DND-41 (cell line): ENCODE results near the gene SDE2.

Source experiments
- ATAC-seq: fragments of 200-7000 bp; cut with Tn5 transposase; 3 replicates; pipeline ENCODE4 v1.9.1; 2021; ENCODE audit warnings: low read depth; ENCODE audit not compliant: insufficient read depth
- DNase-seq: peaks from one replicate; pipeline ENCODE4 v3.0.0-alpha.2; 2020
- H2AFZ ChIP-seq: 2 replicates; pipeline ENCODE4 v1.6.0; 2012; ENCODE audit warnings: low read depth, low read length
- H3K27ac ChIP-seq: 2 replicates; pipeline ENCODE4 v1.5.1; 2012; ENCODE audit warnings: low read length, inconsistent platforms
- H3K27me3 ChIP-seq: fragments of 200-600 bp; sonication (generic); 2 replicates; pipeline ENCODE4 v1.6.0; 2012; ENCODE audit warnings: low read length, mild to moderate bottlenecking, inconsistent platforms; ENCODE audit not compliant: insufficient read depth, poor library complexity
- H3K36me3 ChIP-seq: 2 replicates; pipeline ENCODE4 v1.5.1; 2012; ENCODE audit warnings: low read length, inconsistent platforms; ENCODE audit not compliant: insufficient read depth
- H3K4me1 ChIP-seq: 2 replicates; pipeline ENCODE4 v1.5.1; 2012; ENCODE audit warnings: mild to moderate bottlenecking, low read length; ENCODE audit not compliant: insufficient read depth
- H3K4me2 ChIP-seq: 2 replicates; pipeline ENCODE4 v1.6.0; 2012; ENCODE audit warnings: mild to moderate bottlenecking, moderate library complexity, low read length, inconsistent platforms; ENCODE audit not compliant: insufficient read depth
- H3K4me3 ChIP-seq, 2 experiments: fragments of 200-600 bp in 1 of 2; shearing (Covaris generic) in 1 of 2; 2 replicates each; pipeline ENCODE4 v1.5.1; 2012 to 2016; ENCODE audit warnings: inconsistent platforms in 2 of 2, low read length in 2 of 2, mild to moderate bottlenecking in 2 of 2, low read depth in 1 of 2, moderate library complexity in 1 of 2
- H3K79me2 ChIP-seq: 2 replicates; pipeline ENCODE4 v1.6.0; 2012; ENCODE audit warnings: low read length, inconsistent platforms; ENCODE audit not compliant: insufficient read depth
- H3K9ac ChIP-seq: 2 replicates; pipeline ENCODE4 v1.6.0; 2012; ENCODE audit warnings: low read depth, mild to moderate bottlenecking, inconsistent platforms, low read length, moderate library complexity
- H3K9me3 ChIP-seq: 2 replicates; pipeline ENCODE4 v1.5.1; 2012; ENCODE audit warnings: low read length, moderate library complexity, mild to moderate bottlenecking, inconsistent platforms; ENCODE audit not compliant: insufficient read depth, severe bottlenecking
- H4K20me1 ChIP-seq: 2 replicates; pipeline ENCODE4 v1.6.0; 2012; ENCODE audit warnings: low read length; ENCODE audit not compliant: insufficient read depth
- EZH2 ChIP-seq: IDR thresholded peaks from 3 replicates; pipeline ENCODE4 v1.6.1; 2012; ENCODE audit warnings: borderline replicate concordance, low read depth, mild to moderate bottlenecking, moderate library complexity, low read length, inconsistent platforms; ENCODE audit not compliant: severe bottlenecking
- TF ChIP-seq, protein P1 (sequence below): IDR thresholded peaks from 2 replicates; pipeline ENCODE4 v1.5.1; 2012; ENCODE audit warnings: borderline replicate concordance, low read length, moderate library complexity, mild to moderate bottlenecking; ENCODE audit not compliant: poor library complexity, severe bottlenecking; ENCODE audit errors: extremely low read depth

The SDE2 gene

DNA sequence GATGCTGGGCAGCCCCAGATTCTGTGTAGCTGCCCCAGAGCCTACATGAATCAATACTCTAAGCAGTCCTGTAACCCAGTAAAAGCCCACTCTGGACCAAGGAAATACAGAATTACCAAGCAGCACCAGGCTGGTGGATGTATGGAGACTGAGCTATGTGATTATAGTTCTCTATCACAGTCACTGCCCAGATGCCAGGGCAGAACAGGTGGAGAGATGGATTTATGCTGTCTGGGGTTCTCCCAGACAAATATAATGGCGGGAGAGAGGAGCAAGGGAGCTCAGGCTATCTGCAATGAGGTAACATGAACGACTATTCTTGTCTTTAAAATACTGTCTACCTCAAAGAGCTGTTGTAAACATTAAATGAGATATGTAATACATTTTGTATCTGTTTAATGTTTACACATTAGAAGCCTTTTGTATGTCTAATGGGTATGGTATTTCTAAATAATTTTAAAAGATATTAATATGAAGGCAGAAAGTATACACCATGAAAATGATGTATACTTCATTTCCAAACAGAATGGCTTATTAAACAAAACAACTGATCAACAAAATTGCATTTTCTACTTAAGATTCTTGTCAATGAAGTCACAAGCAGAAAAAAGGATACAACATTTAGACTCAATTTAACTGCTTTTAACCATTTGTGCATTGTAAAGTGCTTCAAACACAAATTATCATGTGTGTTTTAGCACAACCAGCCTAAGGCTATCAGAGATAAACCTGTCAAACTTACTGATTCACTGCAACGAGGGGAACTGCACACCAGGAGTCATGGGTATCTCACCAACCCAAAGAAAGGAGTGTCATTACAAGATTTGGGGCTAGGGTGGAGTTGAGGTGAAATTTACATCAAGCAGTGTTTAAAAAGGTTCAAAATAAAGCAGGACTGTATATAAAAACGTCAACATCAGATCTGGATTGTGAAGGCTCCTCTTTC lies 3.0 kb downstream of the SDE2 start:
- H3K9me3 ChIP-seq, result no peaks in the 10 kb centered on the region
- H3K9ac ChIP-seq, result peak overlapping the region; percentile 80
- no peaks in the 10 kb centered on the region for H3K27me3 ChIP-seq
- no peak for ATAC-seq
- H3K27ac ChIP-seq, result peak overlapping the region; percentile 72
- peaks cover 5% of the 10 kb centered on the region; the same call in 1 of the 2 replicates for H4K20me1 ChIP-seq
- peaks cover 45% of the 10 kb centered on the region for H3K36me3 ChIP-seq
- no peak overlapping the region for H2AFZ ChIP-seq
- DNase-seq, result no peak
- peaks cover 39% of the 10 kb centered on the region for H3K4me1 ChIP-seq
- H3K4me3 ChIP-seq, result peak overlapping the region in 1 of 2 experiments; percentile 23; a peak in 2 of 4 replicates
- TF ChIP-seq EZH2, result no peak
- TF ChIP-seq, protein P1, sequence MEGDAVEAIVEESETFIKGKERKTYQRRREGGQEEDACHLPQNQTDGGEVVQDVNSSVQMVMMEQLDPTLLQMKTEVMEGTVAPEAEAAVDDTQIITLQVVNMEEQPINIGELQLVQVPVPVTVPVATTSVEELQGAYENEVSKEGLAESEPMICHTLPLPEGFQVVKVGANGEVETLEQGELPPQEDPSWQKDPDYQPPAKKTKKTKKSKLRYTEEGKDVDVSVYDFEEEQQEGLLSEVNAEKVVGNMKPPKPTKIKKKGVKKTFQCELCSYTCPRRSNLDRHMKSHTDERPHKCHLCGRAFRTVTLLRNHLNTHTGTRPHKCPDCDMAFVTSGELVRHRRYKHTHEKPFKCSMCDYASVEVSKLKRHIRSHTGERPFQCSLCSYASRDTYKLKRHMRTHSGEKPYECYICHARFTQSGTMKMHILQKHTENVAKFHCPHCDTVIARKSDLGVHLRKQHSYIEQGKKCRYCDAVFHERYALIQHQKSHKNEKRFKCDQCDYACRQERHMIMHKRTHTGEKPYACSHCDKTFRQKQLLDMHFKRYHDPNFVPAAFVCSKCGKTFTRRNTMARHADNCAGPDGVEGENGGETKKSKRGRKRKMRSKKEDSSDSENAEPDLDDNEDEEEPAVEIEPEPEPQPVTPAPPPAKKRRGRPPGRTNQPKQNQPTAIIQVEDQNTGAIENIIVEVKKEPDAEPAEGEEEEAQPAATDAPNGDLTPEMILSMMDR, result no peak
- H3K4me2 ChIP-seq, result peak overlapping the region; percentile 85
- H3K79me2 ChIP-seq, result peaks cover 57% of the 10 kb centered on the region

DNA sequence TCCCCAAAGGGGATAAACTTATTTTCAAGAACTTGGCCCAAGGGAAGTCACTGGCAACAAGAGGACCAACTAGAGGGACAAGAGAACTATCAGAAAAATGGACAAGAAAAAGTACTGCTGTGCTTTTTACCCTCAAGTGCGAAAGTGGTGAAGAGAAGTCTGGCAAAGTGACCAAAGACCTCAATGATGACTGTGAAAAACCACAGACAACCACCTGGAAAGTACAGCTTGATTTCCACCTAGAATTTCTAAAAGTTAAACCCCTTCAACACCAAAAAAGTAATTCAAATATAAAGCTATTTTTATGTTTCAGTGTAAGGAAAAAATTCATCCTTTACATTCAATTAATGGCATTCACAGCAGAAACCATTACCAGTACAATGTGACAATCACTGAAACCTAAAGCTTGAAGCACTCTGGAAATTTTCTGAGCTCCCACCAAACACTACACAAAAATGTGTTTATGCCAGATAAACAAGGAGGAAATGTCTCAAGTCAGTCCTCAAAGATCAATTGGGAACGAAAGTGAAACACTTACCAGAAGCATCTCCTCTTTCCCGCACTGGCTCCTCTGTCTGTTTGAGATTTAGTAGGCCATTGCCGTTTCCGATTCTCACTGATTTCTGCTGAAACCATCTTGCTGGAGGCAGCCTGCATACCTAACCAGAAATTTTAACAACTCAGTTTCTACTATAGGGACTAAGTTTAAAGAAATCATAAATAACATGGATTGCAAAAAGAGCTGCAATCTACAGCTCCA lies 8.3 kb downstream of the SDE2 start:
- no peak for ATAC-seq

DNA sequence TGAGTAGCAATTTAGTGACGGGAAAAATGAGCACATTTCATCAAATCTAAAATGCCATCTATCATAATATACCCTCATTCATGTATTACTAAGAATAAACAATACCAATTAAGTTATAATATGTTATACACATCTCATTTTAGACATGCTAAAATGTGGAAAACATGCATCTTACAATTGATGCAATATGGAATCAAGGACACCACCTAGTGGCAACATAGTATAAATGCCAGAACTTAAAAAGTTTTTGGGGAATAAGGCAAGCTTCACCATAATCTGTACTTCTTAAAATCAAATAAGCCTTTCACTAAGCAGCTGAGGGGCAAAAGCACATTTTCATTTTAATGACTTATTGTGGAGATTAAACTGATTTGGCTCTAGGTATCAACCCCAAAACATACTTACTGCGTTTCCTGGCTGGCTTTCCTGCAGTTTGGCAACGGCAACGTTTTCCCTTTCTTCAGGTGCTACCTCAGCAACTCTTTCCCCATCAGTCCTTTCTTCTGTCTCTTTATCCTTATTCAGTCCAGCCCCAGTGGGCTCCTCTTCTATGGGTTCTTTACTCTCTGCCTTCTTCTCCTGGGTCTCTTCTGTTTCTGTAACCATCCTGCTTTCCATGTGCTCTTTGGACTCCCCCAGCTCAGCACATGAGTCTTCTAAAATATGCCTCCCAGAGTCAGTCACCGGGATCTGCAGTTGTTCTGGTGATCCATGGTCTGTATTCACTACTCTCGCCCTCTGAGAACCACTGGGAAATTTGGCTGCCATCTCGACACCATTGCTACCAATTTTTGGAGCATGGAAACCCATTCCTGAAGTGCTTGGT lies 11.4 kb downstream of the SDE2 start:
- Histone ChIP-seq H3K27me3 (no peaks in the 10 kb centered on the region), H3K79me2 (peaks cover 10% of the 10 kb centered on the region), H3K4me1 (no peaks in the 10 kb centered on the region; the same call in 1 of the 2 replicates), H3K36me3 (peaks cover 89% of the 10 kb centered on the region), H3K4me3 (no peak overlapping the region), H2AFZ (no peak overlapping the region), H3K27ac (no peak overlapping the region), H3K4me2 (no peak overlapping the region), H3K9me3 (no peaks in the 10 kb centered on the region), H3K9ac (no peak overlapping the region), H4K20me1 (peaks cover 4% of the 10 kb centered on the region)
- TF ChIP-seq, protein P1, result peak; percentile 86
- TF ChIP-seq EZH2, result no peak
- DNase-seq (no peak), ATAC-seq (peak; percentile 72; the same call in 2 of the 3 replicates)

More for the DNA sequence above, 8.3 kb downstream of the SDE2 start:
- Histone ChIP-seq H2AFZ (no peak overlapping the region), H4K20me1 (peaks cover 7% of the 10 kb centered on the region), H3K4me3 (no peak overlapping the region), H3K79me2 (peaks cover 35% of the 10 kb centered on the region), H3K9ac (no peak overlapping the region), H3K4me2 (no peak overlapping the region), H3K9me3 (no peaks in the 10 kb centered on the region), H3K36me3 (peaks cover 87% of the 10 kb centered on the region), H3K4me1 (peaks cover 3% of the 10 kb centered on the region; the same call in 1 of the 2 replicates), H3K27ac (no peak overlapping the region), H3K27me3 (no peaks in the 10 kb centered on the region)
- no peak for TF ChIP-seq EZH2
- TF ChIP-seq, protein P1, result no peak
- no peak for DNase-seq
